SK-N-MC (cell line): ENCODE data around the gene GABRP.

ENCODE experiments used
- DNase-seq: peaks from one replicate; pipeline ENCODE4 v3.0.0-alpha.2; 2011; ENCODE audit warnings: low read depth, low spot score
- H3K27ac ChIP-seq: fragments of 200-600 bp; sonication (generic); 2 replicates; pipeline ENCODE4 v1.5.1; 2016; ENCODE audit warnings: mixed run types
- H3K36me3 ChIP-seq: fragments of 200-600 bp; sonication (generic); 2 replicates; pipeline ENCODE4 v1.6.1; 2017; ENCODE audit warnings: antibody characterized with exemption, low read length, mixed read lengths; ENCODE audit not compliant: insufficient read depth
- H3K4me3 ChIP-seq: fragments of 200-600 bp; sonication (generic); 2 replicates; pipeline ENCODE4 v1.5.1; 2016
- H3K9ac ChIP-seq: fragments of 200-600 bp; sonication (generic); 2 replicates; pipeline ENCODE4 v1.8.0; 2017; ENCODE audit warnings: mixed run types, mixed read lengths; ENCODE audit not compliant: insufficient read length
- H3K9me3 ChIP-seq: fragments of 200-600 bp; sonication (generic); 2 replicates; pipeline ENCODE4 v1.6.1; 2017; ENCODE audit warnings: low read depth, mild to moderate bottlenecking, antibody characterized with exemption, low read length, moderate library complexity, mixed read lengths
- EZH2 ChIP-seq: fragments of 200-600 bp; sonication (generic); IDR thresholded peaks from one replicate; pipeline ENCODE4 v1.6.1; 2017; ENCODE audit warnings: antibody characterized with exemption
- FOXP2 ChIP-seq: optimal IDR thresholded peaks from 2 replicates; pipeline ENCODE3; 2011; ENCODE audit warnings: mild to moderate bottlenecking, moderate library complexity; ENCODE audit not compliant: insufficient read depth; ENCODE audit errors: extremely low read length, control extremely low read depth
- POLR2AphosphoS5 ChIP-seq: IDR thresholded peaks from 2 replicates; pipeline ENCODE4 v1.6.1; 2012; ENCODE audit warnings: mild to moderate bottlenecking, low read depth, low read length, borderline replicate concordance

The GABRP gene

GRCh38 chr5:170849374-170849773, 65.8 kb downstream of the GABRP start:
- H3K9me3 ChIP-seq: no peaks in the 10 kb centered on the region
- no peak overlapping the region for H3K27ac ChIP-seq
- no peaks in the 10 kb centered on the region for H3K36me3 ChIP-seq
- TF ChIP-seq FOXP2 (no peak), POLR2AphosphoS5 (no peak), EZH2 (no peak)
- H3K4me3 ChIP-seq: no peak overlapping the region
- DNase-seq: no peak
- no peak overlapping the region for H3K9ac ChIP-seq

GRCh38 chr5:170854566-170854965, 71.0 kb downstream of the GABRP start:
- Histone ChIP-seq H3K4me3 (no peak overlapping the region), H3K27ac (no peak overlapping the region), H3K9me3 (no peaks in the 10 kb centered on the region), H3K36me3 (no peaks in the 10 kb centered on the region), H3K9ac (no peak overlapping the region)
- no peak for TF ChIP-seq EZH2
- no peak for TF ChIP-seq POLR2AphosphoS5
- TF ChIP-seq FOXP2: no peak
- no peak for DNase-seq

DNA sequence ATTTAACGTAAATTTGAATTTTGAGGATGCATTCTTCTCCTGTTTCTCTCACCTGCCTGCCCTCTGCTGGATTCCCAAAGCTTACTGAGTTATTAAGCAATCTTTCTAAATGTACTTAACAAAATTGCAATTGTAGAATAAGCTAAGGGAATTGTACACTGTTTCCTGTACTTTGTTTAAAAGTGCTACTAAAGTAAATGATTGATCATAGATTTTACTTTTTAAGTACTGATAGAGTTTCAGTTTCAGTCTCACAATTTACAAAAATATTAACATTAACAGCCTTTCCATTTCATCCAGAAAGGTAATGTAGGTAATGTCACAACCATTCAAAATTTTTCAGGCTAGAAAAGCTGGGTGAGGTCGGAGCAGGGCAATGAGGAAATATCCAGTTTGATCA, 73.5 kb downstream of the GABRP start:
- H3K27ac ChIP-seq: no peak overlapping the region
- H3K9ac ChIP-seq: no peak overlapping the region
- TF ChIP-seq EZH2 (no peak), FOXP2 (no peak), POLR2AphosphoS5 (no peak)
- H3K36me3 ChIP-seq: no peaks in the 10 kb centered on the region
- no peak overlapping the region for H3K4me3 ChIP-seq
- H3K9me3 ChIP-seq: no peaks in the 10 kb centered on the region
- no peak for DNase-seq

DNA sequence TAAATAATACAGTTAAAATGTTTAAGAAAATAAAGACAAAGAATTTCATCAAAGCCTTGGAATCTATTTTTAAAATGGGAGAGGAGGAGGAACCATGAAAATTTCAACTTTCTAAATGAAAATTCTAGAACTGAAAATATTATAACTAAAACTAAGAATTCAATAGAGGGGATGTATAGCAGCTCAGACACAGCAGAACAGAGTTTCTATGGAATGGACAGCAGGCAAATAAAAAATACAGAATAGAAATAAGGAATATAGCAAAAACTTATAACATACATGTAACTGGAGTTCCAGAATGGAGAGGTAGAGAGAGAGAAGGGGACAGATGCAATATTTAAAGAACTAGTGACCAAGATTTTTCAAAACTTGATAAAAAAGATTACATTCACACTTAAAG, 76.9 kb downstream of the GABRP start:
- H3K4me3 ChIP-seq: no peak overlapping the region
- TF ChIP-seq EZH2: no peak
- no peak for TF ChIP-seq FOXP2
- no peak for TF ChIP-seq POLR2AphosphoS5
- no peak overlapping the region for H3K27ac ChIP-seq
- no peak for DNase-seq
- no peaks in the 10 kb centered on the region for H3K9me3 ChIP-seq
- no peaks in the 10 kb centered on the region for H3K36me3 ChIP-seq
- H3K9ac ChIP-seq: no peak overlapping the region

DNA sequence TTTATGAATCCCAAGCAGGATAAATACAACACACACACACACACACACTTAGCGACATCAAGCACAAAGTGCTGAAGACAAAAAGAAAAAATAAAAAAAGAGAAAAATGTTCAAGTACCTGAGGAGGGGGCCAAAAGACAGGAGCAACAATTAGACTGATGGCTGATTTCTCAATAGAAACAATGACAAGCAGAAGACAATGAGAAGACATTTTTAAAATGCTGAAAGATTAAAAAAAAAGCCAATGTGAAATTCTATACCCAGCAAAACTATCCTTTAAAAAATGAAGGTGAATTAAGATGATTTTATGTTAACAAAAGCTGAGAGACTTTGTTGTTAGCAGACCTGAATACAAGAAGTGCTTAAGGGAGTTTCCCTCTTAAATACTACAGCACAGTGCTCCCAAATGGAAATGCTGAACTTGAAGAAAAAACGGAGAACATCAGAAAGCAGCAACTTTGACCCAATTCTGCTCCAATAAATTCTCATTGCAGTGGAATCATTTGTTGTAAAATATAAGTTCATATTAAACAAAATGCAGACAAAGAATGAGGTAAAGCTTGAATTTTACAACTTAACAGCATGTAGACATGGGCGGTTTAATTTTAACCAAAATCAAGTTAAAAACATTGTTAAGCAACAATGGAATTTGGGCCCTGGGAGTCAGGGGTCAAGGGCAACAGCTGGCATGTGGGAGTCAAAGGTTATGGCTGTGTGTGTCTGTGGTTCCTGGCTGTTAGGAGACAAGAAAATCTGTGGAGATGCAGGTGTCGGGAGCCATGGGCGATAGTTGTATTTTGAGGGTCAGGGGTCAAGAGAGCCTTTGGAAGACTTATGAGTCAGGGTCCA, 77.5 kb downstream of the GABRP start:
- no peak for DNase-seq
- no peak overlapping the region for H3K27ac ChIP-seq
- H3K9me3 ChIP-seq: no peaks in the 10 kb centered on the region
- H3K36me3 ChIP-seq: no peaks in the 10 kb centered on the region
- H3K4me3 ChIP-seq: no peak overlapping the region
- TF ChIP-seq EZH2 (no peak), POLR2AphosphoS5 (no peak), FOXP2 (no peak)
- no peak overlapping the region for H3K9ac ChIP-seq

- no peak overlapping the region for H3K9ac ChIP-seq
- DNase-seq: no peak
- no peak overlapping the region for H3K27ac ChIP-seq
- H3K9me3 ChIP-seq: no peaks in the 10 kb centered on the region
- H3K4me3 ChIP-seq: no peak overlapping the region
- no peaks in the 10 kb centered on the region for H3K36me3 ChIP-seq
- TF ChIP-seq POLR2AphosphoS5 (no peak), FOXP2 (no peak), EZH2 (no peak)
These were observed 78.1 kb downstream of the GABRP start for GRCh38 chr5:170861667-170861916.

DNA sequence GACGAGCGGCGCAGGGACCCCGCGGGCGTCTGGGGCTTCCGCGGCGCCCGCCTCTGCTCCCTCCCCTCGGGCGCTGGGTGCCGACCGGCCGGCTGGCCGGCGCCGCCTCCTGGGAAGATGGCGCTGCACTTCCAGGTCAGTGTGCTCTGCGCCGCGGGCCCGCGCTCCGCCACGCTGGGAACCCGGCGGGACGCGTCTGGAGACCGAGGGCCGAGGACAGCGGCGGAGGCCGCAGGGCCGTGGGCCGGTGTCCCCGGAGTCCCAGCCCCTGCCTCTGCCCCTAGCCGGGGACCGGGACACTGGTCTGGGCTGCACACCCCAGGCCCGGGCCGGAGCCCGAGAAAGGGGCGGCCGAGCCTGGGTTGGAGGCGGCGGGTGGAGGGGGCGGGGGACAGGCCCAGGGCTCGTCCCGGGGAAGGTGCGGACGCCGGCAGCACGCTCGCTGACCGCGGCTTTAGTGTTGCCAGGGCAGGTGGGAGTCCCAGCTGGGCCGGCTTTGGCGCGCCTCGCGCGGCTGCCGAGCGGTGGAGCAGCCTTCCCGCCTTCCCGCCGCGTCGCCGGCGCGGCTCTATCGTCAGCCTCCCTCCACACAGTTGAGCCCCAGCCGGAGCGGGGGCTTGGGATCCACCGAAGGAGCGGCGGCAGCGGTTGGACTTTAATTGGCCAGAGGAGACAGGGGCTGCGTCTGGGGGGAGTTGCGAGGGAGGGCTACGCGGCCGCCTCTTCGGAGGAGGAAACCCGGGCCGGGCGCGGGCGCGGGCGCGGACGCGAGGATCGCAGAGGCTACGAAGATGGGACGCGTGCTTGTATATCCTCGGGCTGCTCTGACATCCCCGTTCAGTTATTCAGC, 78.6 kb downstream of the GABRP start, which contains the start of gene RANBP17:
Gene RANBP17, plus strand, starts transcription at position 102 of the 850 bp plus-strand sequence.
- Histone ChIP-seq H3K4me3 (no peak within 1 kb of the TSS), H3K9ac (no peak within 1 kb of the TSS), H3K27ac (no peak within 1 kb of the TSS), H3K9me3 (no peaks in the 10 kb centered on the region), H3K36me3 (no peaks in the 10 kb centered on the region)
- DNase-seq: no peak
- no peak for TF ChIP-seq POLR2AphosphoS5
- no peak for TF ChIP-seq FOXP2
- no peak for TF ChIP-seq EZH2

DNA sequence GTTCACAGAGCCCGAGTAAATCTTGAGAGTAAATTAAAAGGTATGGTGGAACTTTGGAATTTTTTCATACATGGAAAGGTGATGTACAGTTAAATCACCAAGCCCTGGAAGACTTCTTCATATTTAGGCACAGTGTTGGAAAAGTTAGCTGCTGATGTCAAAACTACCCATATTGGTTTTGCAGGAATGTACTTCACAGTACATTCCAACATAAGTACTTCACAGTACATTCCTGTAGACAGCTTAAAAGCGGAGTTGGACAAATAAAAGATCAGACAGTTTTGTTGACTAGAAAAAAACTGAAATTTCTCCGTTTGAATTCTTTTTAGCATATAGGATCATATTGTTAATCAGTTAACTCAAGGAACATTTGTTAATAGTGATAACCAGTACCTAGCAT, 80.1 kb downstream of the GABRP start:
- no peak for DNase-seq
- no peaks in the 10 kb centered on the region for H3K9me3 ChIP-seq
- no peaks in the 10 kb centered on the region for H3K36me3 ChIP-seq
- TF ChIP-seq FOXP2: no peak
- no peak overlapping the region for H3K4me3 ChIP-seq
- H3K27ac ChIP-seq: no peak overlapping the region
- no peak overlapping the region for H3K9ac ChIP-seq
